ENCODE data around the gene LRRFIP1. TPM values are rescaled to one million over a fixed set of nuclear protein-coding genes. Genes with fewer than 3 reads are reported as not detected.

Gene LRRFIP1
- total and polyA plus RNA-seq, 2 of the 13 experiments (the other 11 are each of a cell fraction or from before 2014, with no cell fraction given): 15.9 to 40.5 TPM

GRCh38 chr2:237715459-237715947 lies 88.1 kb downstream of the LRRFIP1 start (continued):
- no peak for TF ChIP-seq NFAT5 (CRISPR knock-in tag; IDR thresholded peaks at IDR 0.05)
- no peak for TF ChIP-seq EED (CRISPR knock-in tag; IDR thresholded peaks at IDR 0.05)
- peak; percentile 32; the same call in 1 of the 2 replicates for TF ChIP-seq CREM (IDR thresholded peaks at IDR 0.05)
- no peak for TF ChIP-seq CREM (CRISPR knock-in tag; IDR thresholded peaks at IDR 0.05)
- TF ChIP-seq AFF4 (CRISPR knock-in tag; IDR thresholded peaks at IDR 0.05): no peak
- TF ChIP-seq CBX5 (CRISPR knock-in tag; IDR thresholded peaks at IDR 0.05; ENCODE audit: borderline replicate concordance): 0 out of 2 replicates have a peak, but pooled peaks have one; percentile 14
- TF ChIP-seq HES4 (CRISPR knock-in tag; IDR thresholded peaks at IDR 0.05; ENCODE audit: borderline replicate concordance): peak; percentile 67; the same call in 1 of the 2 replicates
- TF ChIP-seq IKZF4 (CRISPR knock-in tag; IDR thresholded peaks at IDR 0.05; ENCODE audit: borderline replicate concordance, low read depth, not compliant biosample characterization): no peak
- TF ChIP-seq ZNF564 (CRISPR knock-in tag; IDR thresholded peaks at IDR 0.05): no peak
- TF ChIP-seq ZNF44 (CRISPR knock-in tag; IDR thresholded peaks at IDR 0.05): no peak
- TF ChIP-seq ZBED4 (CRISPR knock-in tag; IDR thresholded peaks at IDR 0.05; ENCODE audit: borderline replicate concordance): no peak
- no peak for TF ChIP-seq RXRA (CRISPR knock-in tag; IDR thresholded peaks at IDR 0.05)
- TF ChIP-seq, protein P1, sequence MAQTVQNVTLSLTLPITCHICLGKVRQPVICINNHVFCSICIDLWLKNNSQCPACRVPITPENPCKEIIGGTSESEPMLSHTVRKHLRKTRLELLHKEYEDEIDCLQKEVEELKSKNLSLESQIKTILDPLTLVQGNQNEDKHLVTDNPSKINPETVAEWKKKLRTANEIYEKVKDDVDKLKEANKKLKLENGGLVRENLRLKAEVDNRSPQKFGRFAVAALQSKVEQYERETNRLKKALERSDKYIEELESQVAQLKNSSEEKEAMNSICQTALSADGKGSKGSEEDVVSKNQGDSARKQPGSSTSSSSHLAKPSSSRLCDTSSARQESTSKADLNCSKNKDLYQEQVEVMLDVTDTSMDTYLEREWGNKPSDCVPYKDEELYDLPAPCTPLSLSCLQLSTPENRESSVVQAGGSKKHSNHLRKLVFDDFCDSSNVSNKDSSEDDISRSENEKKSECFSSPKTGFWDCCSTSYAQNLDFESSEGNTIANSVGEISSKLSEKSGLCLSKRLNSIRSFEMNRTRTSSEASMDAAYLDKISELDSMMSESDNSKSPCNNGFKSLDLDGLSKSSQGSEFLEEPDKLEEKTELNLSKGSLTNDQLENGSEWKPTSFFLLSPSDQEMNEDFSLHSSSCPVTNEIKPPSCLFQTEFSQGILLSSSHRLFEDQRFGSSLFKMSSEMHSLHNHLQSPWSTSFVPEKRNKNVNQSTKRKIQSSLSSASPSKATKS (CRISPR knock-in tag; IDR thresholded peaks at IDR 0.05): no peak

All from HepG2 (cell line).